Measurements from ENCODE around the gene PDGFA. TPM values are rescaled to one million over a fixed set of nuclear protein-coding genes. Genes with fewer than 3 reads are reported as not detected.

Gene PDGFA
- total RNA-seq: 32.4 TPM

- DNase-seq: peak; percentile 37
Observed at GRCh38 chr7:519484-520390, at the start of gene PDGFA. Gene PDGFA, minus strand, starts transcription at chr7:519846. Its CDS starts 845 bp downstream, at chr7:519001.

- no peak for DNase-seq
Observed at GRCh38 chr7:568031-568951, 48.6 kb upstream of the PDGFA start.

- no peak for DNase-seq
Observed at GRCh38 chr7:567305-567883, 47.7 kb upstream of the PDGFA start.

GRCh38 chr7:566100-566499 is 46.5 kb upstream of the PDGFA start:
- DNase-seq: no peak

- DNase-seq: no peak
Observed at GRCh38 chr7:564176-564865, 44.7 kb upstream of the PDGFA start.

- no peak for DNase-seq
Observed at GRCh38 chr7:563629-564170, 44.1 kb upstream of the PDGFA start.

- no peak for DNase-seq
Observed at GRCh38 chr7:562789-563628, 43.4 kb upstream of the PDGFA start.

- no peak for DNase-seq
Observed at GRCh38 chr7:562374-562675, 42.7 kb upstream of the PDGFA start.

- no peak for DNase-seq
Observed at GRCh38 chr7:561631-562373, 42.2 kb upstream of the PDGFA start.

GRCh38 chr7:560966-561630 is 41.5 kb upstream of the PDGFA start:
- DNase-seq: no peak

- DNase-seq: no peak
Observed at GRCh38 chr7:559396-559705, 39.7 kb upstream of the PDGFA start.

GRCh38 chr7:557558-557881 is 37.9 kb upstream of the PDGFA start:
- DNase-seq: no peak

- no peak for DNase-seq
Observed at GRCh38 chr7:556837-557557, 37.4 kb upstream of the PDGFA start.

- no peak for DNase-seq
Observed at GRCh38 chr7:556291-556826, 36.7 kb upstream of the PDGFA start.

GRCh38 chr7:555551-556160 is 36.0 kb upstream of the PDGFA start:
- DNase-seq: no peak

- DNase-seq: no peak
Observed at GRCh38 chr7:553636-554111, 34.0 kb upstream of the PDGFA start.

- no peak for DNase-seq
Observed at GRCh38 chr7:552868-553635, 33.4 kb upstream of the PDGFA start.

Data from occipital lobe (tissue), 2 donors.